GM12801 (cell line): ENCODE measurements around the gene CUBN.

ENCODE experiments used
- CTCF ChIP-seq: IDR thresholded peaks from one replicate; pipeline ENCODE4 v1.5.1; 2011; ENCODE audit warnings: control low read depth; ENCODE audit not compliant: insufficient read length; ENCODE audit errors: extremely low read depth

The CUBN gene

DNA sequence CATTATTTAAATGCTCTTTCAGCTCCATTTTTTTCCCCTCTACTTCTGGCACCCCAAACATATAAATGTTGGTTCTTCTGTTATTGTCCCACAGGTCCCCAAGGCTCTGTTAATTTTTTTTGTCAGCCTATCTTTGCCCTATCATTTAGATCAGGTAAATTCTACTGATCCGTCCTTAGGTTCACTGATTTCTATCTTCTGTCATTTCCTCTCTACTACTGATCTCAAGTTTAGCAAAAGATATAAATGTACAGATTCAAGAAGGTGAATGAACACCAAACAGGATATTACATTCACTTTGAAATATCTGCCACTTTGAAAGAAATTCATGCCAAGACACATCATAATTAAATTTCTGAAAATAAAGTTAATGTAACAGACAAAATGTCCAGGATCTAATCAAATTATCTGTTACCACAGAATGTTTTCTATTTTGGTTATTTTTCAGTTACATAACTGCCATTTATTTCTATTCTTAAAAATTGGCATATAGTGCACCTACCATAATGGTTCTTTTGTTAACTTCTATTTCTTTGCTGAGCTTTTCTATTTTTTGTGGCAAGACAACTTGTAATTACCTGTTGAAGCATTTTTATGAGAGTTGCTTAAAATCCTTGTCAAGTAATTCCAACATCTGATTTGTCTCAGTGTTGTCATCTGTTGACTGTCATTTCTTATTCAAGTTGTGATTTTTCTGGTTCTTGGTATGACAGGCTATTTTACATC lies 12.1 kb upstream of the CUBN start:
- no peak for TF ChIP-seq CTCF

DNA sequence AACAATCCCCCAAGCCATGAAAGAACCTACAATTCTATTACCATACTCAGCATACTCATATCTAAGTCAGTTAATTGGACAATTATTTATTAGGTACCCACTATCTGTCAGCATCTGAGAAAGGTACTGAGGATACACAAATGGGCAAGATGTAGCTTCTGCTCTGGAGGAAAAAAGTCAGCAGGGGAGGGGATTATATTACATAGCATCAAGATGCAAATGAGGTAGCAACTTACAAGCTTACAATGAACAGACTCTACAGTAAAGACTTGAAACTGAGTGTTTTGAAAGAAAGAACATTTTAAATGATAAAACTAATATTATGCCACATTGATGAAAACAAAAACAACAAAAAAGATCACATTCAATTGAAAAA lies 10.8 kb upstream of the CUBN start:
- no peak for TF ChIP-seq CTCF

DNA sequence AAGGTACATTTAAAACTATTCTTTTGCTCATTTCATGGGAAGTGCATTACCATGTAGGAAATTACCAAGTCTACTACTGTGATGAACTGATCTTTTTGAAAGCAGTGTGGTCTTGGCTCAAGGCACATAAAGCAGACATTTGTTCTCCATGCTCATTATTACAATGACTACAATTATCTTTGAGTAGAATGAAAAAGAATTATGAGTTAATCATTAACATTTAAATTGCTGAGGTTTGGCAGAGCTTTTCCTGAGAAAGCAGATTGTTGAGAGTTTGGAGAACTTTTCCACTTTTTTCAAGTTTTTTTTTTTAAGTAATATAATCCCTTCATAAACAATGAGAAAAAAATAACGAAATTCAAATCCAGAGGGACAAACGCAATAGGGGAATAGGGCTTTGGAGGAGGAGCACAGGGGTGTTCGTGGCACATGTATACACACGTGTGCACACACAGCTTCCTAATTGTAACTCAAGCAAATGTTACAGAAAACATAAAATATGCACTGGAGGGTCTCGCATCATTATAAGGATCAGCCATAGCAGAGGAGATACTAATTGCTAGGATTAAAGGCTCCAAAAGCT lies 8.9 kb upstream of the CUBN start:
- TF ChIP-seq CTCF: no peak

DNA sequence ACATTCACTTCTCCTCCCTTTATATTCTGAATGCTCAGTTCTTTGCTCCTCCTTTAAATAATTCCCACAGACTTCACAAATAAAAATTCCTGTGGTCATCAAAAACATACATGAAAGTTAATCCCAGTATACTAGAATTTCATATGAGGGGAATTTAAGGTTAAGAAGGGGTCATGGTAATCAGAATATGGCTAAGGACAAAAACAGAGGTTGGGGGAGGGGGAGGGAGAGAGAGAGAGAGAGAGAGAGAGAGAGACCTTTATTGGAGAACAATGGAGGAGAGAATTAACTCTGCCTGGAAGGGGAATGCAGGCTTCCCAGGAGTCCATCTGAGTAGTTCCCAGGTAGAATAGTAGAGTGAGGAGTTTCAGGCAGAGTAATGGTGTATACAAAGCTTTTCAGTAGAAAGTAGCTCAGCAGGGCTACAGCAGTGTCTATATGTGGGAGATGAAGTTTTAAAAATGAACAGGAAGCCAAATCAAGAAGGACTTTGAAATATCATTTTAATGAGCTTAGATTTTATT lies 5.2 kb upstream of the CUBN start:
- no peak for TF ChIP-seq CTCF

DNA sequence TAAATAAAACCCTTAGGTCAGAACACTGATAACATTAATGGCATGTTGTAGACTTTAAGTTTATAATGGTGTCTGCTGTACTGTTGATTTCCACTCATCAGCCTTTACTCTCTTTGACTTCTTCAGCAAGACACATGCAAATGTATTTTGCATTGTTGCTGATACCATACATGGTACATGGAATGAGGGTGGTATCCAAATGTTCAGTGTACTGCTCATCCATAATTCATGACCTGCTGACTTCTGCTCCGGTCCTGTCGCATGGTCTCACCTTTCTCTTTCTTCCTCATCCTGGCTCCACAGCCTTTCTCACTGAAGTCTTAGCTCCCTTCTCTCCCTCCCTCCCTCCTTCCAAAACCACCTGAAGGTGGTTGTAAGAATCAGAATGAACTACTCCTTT lies 4.7 kb upstream of the CUBN start:
- TF ChIP-seq CTCF: no peak

GRCh38 chr10:17128261-17128660 lies 1.4 kb downstream of the CUBN start:
- no peak for TF ChIP-seq CTCF

DNA sequence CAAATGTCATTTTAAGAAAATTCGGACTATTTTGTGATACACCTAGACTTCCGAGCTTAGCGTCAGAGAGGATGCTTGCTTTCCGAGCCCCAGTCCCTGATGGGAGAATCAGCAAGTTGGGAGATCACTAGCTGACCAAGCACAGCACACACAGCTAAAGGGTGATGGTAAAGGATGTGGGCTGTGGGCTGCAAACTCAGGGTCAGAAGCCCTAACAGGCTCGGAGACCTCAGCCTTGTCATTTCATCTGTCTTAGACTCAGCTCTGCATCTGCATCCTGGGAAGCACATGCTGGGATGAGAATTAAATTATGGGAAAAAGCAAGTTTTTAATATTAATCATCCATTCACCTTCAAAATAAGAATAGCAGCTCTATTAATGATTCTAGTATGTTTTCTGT lies 3.3 kb downstream of the CUBN start:
- TF ChIP-seq CTCF: no peak
